Ishikawa (cell line): Measurements from ENCODE around the gene KDM7A.

Experiments
- CEBPB ChIP-seq: IDR thresholded peaks from 2 replicates; pipeline ENCODE4 v1.6.1; 2012
- CREB1 ChIP-seq: IDR thresholded peaks from 2 replicates; pipeline ENCODE4 v1.6.1; 2012; ENCODE audit warnings: low read depth
- EGR1 ChIP-seq: IDR thresholded peaks from 2 replicates; pipeline ENCODE4 v1.6.1; 2012
- EP300 ChIP-seq: IDR thresholded peaks from 2 replicates; pipeline ENCODE4 v1.6.1; 2012; ENCODE audit warnings: borderline replicate concordance
- FOXM1 ChIP-seq: IDR thresholded peaks from 2 replicates; pipeline ENCODE4 v1.6.1; 2012; ENCODE audit warnings: low read depth, borderline replicate concordance
- NFIC ChIP-seq: IDR thresholded peaks from 2 replicates; pipeline ENCODE4 v1.6.1; 2012
- RAD21 ChIP-seq: IDR thresholded peaks from 2 replicates; pipeline ENCODE4 v1.6.1; 2012; ENCODE audit warnings: low read depth
- TAF1 ChIP-seq: IDR thresholded peaks from 2 replicates; pipeline ENCODE4 v1.6.1; 2012; ENCODE audit warnings: low read depth, mild to moderate bottlenecking
- TCF12 ChIP-seq: IDR thresholded peaks from 2 replicates; pipeline ENCODE4 v1.6.1; 2012; ENCODE audit warnings: low read depth
- TEAD4 ChIP-seq: IDR thresholded peaks from 2 replicates; pipeline ENCODE4 v1.6.1; 2012
- YY1 ChIP-seq: IDR thresholded peaks from 2 replicates; pipeline ENCODE4 v1.6.1; 2012; ENCODE audit warnings: low read depth
- ZBTB7A ChIP-seq: IDR thresholded peaks from 2 replicates; pipeline ENCODE4 v1.6.1; 2012; ENCODE audit warnings: low read depth
- TF ChIP-seq, protein P1 (sequence below): IDR thresholded peaks from 2 replicates; pipeline ENCODE4 v1.6.1; 2012
- TF ChIP-seq, protein P2 (sequence below): IDR thresholded peaks from 2 replicates; pipeline ENCODE4 v1.6.1; 2012
- TF ChIP-seq, protein P3 (sequence below): IDR thresholded peaks from 2 replicates; pipeline ENCODE4 v1.6.1; 2012; ENCODE audit warnings: low read depth, mild to moderate bottlenecking

The KDM7A gene

DNA sequence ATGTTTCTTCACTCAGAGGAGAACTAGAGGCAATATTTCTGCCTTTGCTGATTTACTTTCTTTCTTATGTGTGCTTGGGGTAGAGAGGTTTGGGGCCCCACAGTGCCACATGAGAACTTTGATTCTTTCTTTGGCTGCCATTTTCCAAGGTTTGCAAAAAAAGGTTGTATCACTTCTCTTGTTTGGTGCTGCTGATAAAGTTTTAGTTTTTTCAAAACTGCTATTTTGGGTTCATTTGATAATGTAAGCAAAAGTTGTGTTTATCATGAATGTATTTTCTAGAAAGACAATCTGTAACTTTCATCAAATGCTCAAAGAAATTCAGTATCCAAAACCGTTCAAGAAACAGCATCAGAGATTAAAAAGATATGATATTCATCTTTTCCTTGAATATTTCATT lies 83.4 kb downstream of the KDM7A start:
- TF ChIP-seq FOXM1 (no peak), YY1 (no peak), EGR1 (no peak), EP300 (no peak), CREB1 (no peak), RAD21 (no peak), CEBPB (no peak)

DNA sequence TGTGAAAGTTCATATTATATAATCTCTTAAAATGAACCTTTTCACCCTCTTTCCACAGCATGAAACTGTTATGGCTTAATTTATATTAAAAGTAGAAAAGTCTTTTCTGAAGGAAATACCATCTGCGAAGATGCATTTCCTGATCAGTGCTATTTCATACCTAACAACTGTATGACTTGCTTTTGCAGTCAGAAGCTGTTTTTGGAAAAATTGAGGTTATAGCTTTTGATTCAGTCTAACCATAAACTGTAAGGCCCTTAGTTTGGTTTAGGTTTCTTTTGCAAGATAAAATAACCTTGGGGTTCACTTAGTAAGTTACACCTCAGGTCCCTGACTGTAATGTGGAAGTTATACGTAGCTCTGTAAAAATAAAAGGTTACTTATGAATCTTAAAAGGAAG lies 91.3 kb downstream of the KDM7A start:
- TF ChIP-seq CEBPB: no peak
- no peak for TF ChIP-seq EP300
- TF ChIP-seq CREB1: no peak
- TF ChIP-seq, protein P1, sequence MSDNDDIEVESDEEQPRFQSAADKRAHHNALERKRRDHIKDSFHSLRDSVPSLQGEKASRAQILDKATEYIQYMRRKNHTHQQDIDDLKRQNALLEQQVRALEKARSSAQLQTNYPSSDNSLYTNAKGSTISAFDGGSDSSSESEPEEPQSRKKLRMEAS: no peak

DNA sequence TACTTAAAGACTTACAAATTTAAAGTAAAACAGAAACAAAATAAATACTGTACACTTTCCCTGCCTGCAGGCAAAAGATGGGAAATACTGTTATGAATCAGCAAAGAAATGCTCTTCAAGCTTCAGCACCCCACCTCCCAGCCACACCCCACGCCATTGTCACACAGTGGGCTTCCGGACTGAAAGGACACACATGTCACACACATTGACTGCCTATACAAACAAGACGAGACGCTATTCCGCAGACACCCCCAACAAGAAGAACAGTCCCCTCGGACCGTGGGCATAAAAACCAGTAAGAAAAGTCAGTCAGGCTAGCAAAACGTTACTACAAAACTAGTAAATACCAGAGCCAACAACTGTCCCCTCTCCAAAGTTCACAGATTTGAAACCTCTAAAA lies 91.8 kb downstream of the KDM7A start:
- TF ChIP-seq, protein P2, sequence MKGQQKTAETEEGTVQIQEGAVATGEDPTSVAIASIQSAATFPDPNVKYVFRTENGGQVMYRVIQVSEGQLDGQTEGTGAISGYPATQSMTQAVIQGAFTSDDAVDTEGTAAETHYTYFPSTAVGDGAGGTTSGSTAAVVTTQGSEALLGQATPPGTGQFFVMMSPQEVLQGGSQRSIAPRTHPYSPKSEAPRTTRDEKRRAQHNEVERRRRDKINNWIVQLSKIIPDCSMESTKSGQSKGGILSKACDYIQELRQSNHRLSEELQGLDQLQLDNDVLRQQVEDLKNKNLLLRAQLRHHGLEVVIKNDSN: no peak
- no peak for TF ChIP-seq YY1
- TF ChIP-seq ZBTB7A: no peak
- TF ChIP-seq TCF12: no peak
- TF ChIP-seq, protein P3, sequence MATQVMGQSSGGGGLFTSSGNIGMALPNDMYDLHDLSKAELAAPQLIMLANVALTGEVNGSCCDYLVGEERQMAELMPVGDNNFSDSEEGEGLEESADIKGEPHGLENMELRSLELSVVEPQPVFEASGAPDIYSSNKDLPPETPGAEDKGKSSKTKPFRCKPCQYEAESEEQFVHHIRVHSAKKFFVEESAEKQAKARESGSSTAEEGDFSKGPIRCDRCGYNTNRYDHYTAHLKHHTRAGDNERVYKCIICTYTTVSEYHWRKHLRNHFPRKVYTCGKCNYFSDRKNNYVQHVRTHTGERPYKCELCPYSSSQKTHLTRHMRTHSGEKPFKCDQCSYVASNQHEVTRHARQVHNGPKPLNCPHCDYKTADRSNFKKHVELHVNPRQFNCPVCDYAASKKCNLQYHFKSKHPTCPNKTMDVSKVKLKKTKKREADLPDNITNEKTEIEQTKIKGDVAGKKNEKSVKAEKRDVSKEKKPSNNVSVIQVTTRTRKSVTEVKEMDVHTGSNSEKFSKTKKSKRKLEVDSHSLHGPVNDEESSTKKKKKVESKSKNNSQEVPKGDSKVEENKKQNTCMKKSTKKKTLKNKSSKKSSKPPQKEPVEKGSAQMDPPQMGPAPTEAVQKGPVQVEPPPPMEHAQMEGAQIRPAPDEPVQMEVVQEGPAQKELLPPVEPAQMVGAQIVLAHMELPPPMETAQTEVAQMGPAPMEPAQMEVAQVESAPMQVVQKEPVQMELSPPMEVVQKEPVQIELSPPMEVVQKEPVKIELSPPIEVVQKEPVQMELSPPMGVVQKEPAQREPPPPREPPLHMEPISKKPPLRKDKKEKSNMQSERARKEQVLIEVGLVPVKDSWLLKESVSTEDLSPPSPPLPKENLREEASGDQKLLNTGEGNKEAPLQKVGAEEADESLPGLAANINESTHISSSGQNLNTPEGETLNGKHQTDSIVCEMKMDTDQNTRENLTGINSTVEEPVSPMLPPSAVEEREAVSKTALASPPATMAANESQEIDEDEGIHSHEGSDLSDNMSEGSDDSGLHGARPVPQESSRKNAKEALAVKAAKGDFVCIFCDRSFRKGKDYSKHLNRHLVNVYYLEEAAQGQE: no peak
- TF ChIP-seq TAF1: no peak
- TF ChIP-seq TEAD4: no peak
- no peak for TF ChIP-seq FOXM1
- TF ChIP-seq NFIC: no peak
- no peak for TF ChIP-seq RAD21
- TF ChIP-seq EGR1: no peak
- no peak for TF ChIP-seq CEBPB
- TF ChIP-seq EP300: no peak
- TF ChIP-seq, protein P1: no peak
- TF ChIP-seq CREB1: no peak

DNA sequence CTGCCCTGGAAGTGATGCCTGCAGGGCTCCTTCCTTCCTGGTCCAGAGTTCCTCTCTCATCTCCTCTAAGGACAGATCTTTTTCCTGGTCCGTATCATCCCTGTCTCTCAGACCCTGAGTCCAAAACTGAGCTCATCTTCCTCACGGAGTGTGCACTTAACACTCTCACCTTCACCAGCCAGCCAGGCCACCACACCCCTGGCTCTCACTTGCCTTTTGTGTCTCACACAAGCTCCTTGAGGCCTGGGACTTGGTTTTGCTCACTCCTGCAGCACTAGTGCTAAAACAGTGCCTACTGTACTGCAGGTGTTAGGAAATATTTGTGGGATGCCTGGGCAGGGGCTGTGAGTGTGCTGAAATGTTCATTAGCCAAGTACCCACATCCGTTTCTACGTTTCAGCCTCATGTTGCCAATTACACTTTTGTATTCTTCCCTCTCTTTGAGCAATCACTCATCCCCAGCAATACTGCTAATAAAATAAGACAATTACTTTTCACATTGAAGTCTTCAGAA lies 92.6 kb downstream of the KDM7A start:
- TF ChIP-seq NFIC: no peak
- no peak for TF ChIP-seq YY1
- TF ChIP-seq FOXM1: no peak
- no peak for TF ChIP-seq EP300
- TF ChIP-seq TAF1: no peak
- TF ChIP-seq, protein P2: no peak
- TF ChIP-seq, protein P1: no peak
- no peak for TF ChIP-seq RAD21
- TF ChIP-seq CREB1: no peak
- TF ChIP-seq EGR1: no peak
- no peak for TF ChIP-seq TEAD4

DNA sequence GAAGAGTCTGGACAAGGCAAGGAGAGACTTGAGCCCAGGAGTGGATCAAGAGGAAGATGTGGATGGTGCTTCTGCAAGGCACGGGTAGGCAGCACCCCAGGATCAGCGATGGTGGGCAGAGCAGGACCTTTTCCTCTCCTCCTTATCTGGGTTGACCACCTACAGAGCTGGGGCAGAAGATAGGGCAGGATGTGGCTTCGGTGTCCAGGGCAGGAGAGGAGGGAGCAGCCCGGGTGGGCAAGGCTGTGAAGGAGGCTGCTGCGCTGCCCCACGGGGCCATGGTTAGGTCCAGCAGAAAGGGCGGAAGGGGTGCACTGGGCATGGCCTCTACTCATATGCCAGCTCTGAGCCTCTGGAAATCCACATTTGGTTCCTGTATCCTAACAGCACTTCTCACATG lies 94.0 kb downstream of the KDM7A start:
- TF ChIP-seq NFIC (no peak), YY1 (no peak), RAD21 (no peak)
- TF ChIP-seq, protein P1: no peak

DNA sequence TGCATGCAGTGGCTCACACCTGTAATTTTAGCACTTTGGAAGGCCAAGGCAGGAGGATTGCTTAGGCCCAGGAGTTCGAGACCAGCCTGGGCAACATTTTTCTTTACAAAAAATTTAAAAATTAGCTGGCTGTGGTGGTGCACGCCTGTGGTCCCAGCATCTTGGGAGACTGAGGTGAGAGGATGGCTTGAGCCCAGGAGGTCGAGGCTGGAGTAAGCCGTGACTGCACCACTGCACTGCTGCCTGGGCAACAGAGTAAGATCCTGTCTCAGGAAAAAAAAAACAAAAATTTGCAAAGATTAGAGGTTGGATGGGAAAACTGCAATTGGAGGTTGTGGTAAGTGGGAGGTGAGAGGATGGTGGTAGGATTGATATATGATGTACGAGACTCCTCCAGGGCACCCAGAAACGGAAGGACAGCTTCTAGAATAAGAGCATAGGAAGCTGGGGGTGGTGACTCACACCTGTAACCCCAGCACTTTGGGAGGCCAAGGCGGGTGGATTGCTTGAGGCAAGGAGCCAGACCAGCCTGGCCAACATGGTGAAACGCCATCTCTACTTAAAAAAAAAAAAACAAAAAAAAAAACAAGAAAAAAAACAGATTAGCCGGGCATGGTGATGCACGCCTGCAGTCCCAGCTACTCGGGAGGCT lies 94.9 kb downstream of the KDM7A start:
- no peak for TF ChIP-seq TEAD4
- no peak for TF ChIP-seq TAF1

DNA sequence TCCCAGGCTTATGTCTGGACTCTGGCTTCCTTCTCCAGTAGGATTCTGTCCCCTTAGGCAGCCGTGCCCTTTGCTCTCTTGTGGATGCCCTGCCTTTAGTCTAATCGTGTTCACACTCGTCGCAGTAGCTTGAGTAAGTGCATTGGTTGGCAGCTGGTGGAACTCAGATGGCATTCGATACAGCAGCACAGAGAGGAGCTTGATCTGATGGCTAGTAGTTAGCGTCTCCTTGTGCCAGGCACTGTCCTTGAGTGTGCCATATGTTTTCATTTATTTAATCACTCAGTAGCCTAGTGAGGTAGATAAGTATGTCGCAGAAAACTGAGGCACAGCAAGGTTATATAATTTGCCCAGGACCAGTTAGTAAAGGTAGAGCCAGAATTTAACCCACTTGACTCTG lies 95.9 kb downstream of the KDM7A start:
- TF ChIP-seq YY1 (no peak), CEBPB (no peak), EGR1 (no peak), FOXM1 (no peak), TEAD4 (no peak), TAF1 (no peak), ZBTB7A (no peak), EP300 (no peak), CREB1 (no peak), NFIC (no peak)
- TF ChIP-seq, protein P1: no peak
- TF ChIP-seq, protein P3: no peak
